Measurements from ENCODE around the gene ADAM17. TPM values are rescaled to one million over a fixed set of nuclear protein-coding genes. Genes with fewer than 3 reads are reported as not detected.

ADAM17 gene
- total RNA-seq, 4 donors from 2014 or later, result 12.9 to 17.7 (median 14.9) TPM

DNA sequence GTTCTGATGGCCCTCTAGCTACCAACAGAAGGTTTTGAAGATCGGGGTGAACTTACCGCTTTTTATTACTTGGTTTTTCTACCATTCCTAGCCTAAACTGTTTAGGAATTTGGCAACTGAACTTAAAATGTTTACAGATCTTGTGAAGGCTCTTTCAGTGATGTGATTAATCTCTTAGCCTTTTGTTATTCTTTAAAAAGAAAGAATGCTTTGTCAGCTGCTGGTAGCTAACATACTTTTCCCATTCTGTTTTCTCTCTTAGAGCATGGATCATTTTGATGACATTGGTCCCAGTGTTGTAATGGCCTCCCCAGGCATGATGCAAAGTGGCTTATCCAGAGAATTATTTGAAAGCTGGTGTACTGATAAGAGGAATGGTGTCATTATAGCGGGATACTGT, 114.1 kb downstream of the ADAM17 start:
- Histone ChIP-seq H3K4me3 (no peak overlapping the region), H3K27me3 (no peaks in the 10 kb centered on the region), H3K4me1 (no peaks in the 10 kb centered on the region), H3K27ac (replicated peaks in 1 of 4) (no peak overlapping the region), H3K36me3 (peaks cover 45 to 94% (median 90%) of the 10 kb centered on the region in 4 donors), H3K9me3 (no peaks in the 10 kb centered on the region)
- intact Hi-C loops (cut with DNase I), result no loop called here
- DNase-seq (ENCODE audit: extremely low spot score), result no peak
- 72% methylated on average over 3 of the region's 3 CpGs for WGBS
- TF ChIP-seq POLR2A (IDR thresholded peaks at IDR 0.05; ENCODE audit: low read depth) (no peak), EP300 (IDR thresholded peaks at IDR 0.05) (no peak), POLR2AphosphoS5 (IDR thresholded peaks at IDR 0.05) (no peak)
- TF ChIP-seq, protein P1, sequence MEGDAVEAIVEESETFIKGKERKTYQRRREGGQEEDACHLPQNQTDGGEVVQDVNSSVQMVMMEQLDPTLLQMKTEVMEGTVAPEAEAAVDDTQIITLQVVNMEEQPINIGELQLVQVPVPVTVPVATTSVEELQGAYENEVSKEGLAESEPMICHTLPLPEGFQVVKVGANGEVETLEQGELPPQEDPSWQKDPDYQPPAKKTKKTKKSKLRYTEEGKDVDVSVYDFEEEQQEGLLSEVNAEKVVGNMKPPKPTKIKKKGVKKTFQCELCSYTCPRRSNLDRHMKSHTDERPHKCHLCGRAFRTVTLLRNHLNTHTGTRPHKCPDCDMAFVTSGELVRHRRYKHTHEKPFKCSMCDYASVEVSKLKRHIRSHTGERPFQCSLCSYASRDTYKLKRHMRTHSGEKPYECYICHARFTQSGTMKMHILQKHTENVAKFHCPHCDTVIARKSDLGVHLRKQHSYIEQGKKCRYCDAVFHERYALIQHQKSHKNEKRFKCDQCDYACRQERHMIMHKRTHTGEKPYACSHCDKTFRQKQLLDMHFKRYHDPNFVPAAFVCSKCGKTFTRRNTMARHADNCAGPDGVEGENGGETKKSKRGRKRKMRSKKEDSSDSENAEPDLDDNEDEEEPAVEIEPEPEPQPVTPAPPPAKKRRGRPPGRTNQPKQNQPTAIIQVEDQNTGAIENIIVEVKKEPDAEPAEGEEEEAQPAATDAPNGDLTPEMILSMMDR (IDR thresholded peaks at IDR 0.05), result no peak

DNA sequence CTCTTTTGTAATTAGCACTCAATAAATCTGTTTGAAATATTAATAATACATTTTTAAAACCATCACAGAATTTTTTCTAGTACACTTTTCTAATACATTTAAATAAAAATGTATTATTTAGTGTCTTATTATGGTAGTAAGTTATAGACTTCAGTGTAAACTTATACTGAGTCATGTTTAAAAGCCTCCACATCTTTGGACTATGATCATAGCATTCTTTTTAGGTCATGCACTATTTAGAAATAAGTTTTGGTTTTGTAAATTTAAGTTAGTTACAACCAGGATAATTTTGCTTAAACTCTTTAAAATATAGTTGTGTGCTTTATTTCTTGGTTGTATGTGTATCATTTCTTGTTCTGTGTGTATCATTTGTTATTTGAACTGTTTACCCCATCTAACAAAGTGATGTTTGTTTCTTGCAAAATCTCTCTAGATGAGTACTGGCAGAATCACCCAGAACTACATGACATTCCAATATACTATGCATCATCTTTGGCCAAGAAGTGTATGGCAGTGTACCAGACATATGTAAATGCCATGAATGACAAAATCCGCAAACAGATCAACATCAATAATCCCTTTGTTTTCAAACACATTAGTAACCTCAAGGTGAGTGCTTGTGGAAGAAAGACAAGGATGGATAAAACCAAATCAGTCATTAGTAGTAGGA, 115.4 kb downstream of the ADAM17 start:
- H3K36me3 ChIP-seq, result peaks cover 38 to 96% (median 90%) of the 10 kb centered on the region in 4 donors
- no peaks in the 10 kb centered on the region for H3K9me3 ChIP-seq
- WGBS, result 82% methylated on average over 1 of the region's 1 CpG
- DNase-seq (ENCODE audit: extremely low spot score), result no peak
- TF ChIP-seq EP300 (IDR thresholded peaks at IDR 0.05) (no peak), POLR2AphosphoS5 (IDR thresholded peaks at IDR 0.05) (no peak), POLR2A (IDR thresholded peaks at IDR 0.05; ENCODE audit: low read depth) (no peak)
- TF ChIP-seq, protein P1 (IDR thresholded peaks at IDR 0.05), result no peak
- intact Hi-C loops (cut with DNase I), result no loop called here
- H3K4me1 ChIP-seq, result no peaks in the 10 kb centered on the region
- H3K4me3 ChIP-seq, result no peak overlapping the region
- no peaks in the 10 kb centered on the region for H3K27me3 ChIP-seq
- H3K27ac ChIP-seq (replicated peaks in 1 of 4), result no peak overlapping the region

DNA sequence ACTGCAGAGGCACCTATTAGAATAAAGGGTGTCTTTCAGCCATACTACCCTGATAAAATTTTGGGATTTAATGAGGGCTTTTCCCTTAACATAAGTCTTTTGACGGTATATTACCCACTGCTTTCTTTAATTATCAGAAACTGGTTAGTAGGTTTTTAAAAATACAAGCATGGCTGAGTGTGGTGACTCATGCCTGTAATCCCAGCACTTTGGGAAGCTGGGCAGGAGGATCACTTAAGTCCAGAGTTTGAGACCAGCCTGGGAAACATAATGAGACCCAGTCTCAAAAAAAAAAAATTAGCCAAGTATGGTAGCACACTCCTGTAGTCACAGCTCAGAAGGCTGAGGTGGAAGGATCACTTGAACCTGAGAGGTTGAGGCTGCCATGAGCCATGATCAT, 116.1 kb downstream of the ADAM17 start:
- DNase-seq (ENCODE audit: extremely low spot score), result no peak
- peaks cover 38 to 96% (median 88%) of the 10 kb centered on the region in 4 donors for H3K36me3 ChIP-seq
- 93% methylated on average over 1 of the region's 1 CpG for WGBS
- no peak overlapping the region for H3K4me3 ChIP-seq
- H3K27me3 ChIP-seq, result no peaks in the 10 kb centered on the region
- TF ChIP-seq POLR2A (IDR thresholded peaks at IDR 0.05; ENCODE audit: low read depth) (no peak), POLR2AphosphoS5 (IDR thresholded peaks at IDR 0.05) (no peak)
- no peaks in the 10 kb centered on the region for H3K9me3 ChIP-seq
- intact Hi-C loops (cut with DNase I), result no loop called here
- no peaks in the 10 kb centered on the region for H3K4me1 ChIP-seq
- no peak overlapping the region for H3K27ac ChIP-seq (replicated peaks in 1 of 4)

Other genes starting within 250 kb of the ADAM17 start
- 10 to 100 TPM; 59.6 to 91.4 (median 66.1) TPM for gene ITGB1BP1, start 132.3 kb downstream of the ADAM17 start, total RNA-seq
- 10 to 100 TPM; 18.3 to 22.8 (median 20.7) TPM for gene CPSF3, start 132.2 kb downstream of the ADAM17 start, total RNA-seq
- gene IAH1, start 81.3 kb downstream of the ADAM17 start, total RNA-seq, result 100 to 1,000 TPM in 1 of 4 donors, 10 to 100 TPM in 3; 53.0 to 101 (median 66.8) TPM
- gene YWHAQ, start 75.2 kb upstream of the ADAM17 start, total RNA-seq, result 100 to 1,000 TPM; 223 to 239 (median 230) TPM

All from esophagus muscularis mucosa (tissue), 4 donors.